Transverse colon (tissue), 3 donors: ENCODE data around the gene MAPKAP1.

Experiments
- CTCF ChIP-seq, 5 experiments: fragments of 200-600 bp in 3 of 5; fragments of 450-650 bp in 2 of 5; sonication (generic) in 3 of 5; IDR thresholded peaks; 1 replicate in 2 of 5; 2 replicates in 3 of 5; pipeline ENCODE4 v1.5.1; 2016 to 2017; ENCODE audit warnings: antibody characterized with exemption in 5 of 5, inconsistent platforms in 3 of 5, mild to moderate bottlenecking in 2 of 5, moderate library complexity in 1 of 5
- EP300 ChIP-seq: sonication (generic); formaldehyde crosslinking; IDR thresholded peaks from one replicate; pipeline ENCODE4 v1.6.1; 2017; ENCODE audit warnings: antibody characterized with exemption, low read depth
- POLR2A ChIP-seq: fragments of 450-650 bp; IDR thresholded peaks from one replicate; pipeline ENCODE4 v1.6.1; 2016; ENCODE audit warnings: antibody characterized with exemption, mild to moderate bottlenecking, moderate library complexity

- no peak for TF ChIP-seq CTCF (IDR thresholded peaks at IDR 0.05)
- no peak for TF ChIP-seq EP300
- no peak for TF ChIP-seq POLR2A
Measured at GRCh38 chr9:125634040-125634717, 72.8 kb downstream of the MAPKAP1 start.
